Measurements from ENCODE around the gene RBCK1. TPM values are rescaled to one million over a fixed set of nuclear protein-coding genes. Genes with fewer than 3 reads are reported as not detected.
"Not testable (repeated sequence)": the region's sequence is repeated elsewhere in the genome, so short reads cannot be mapped to it uniquely, and the experiment has no call there.

The RBCK1 gene
- polyA plus RNA-seq, 1 donor from 2014 or later = 38.4 TPM

DNA sequence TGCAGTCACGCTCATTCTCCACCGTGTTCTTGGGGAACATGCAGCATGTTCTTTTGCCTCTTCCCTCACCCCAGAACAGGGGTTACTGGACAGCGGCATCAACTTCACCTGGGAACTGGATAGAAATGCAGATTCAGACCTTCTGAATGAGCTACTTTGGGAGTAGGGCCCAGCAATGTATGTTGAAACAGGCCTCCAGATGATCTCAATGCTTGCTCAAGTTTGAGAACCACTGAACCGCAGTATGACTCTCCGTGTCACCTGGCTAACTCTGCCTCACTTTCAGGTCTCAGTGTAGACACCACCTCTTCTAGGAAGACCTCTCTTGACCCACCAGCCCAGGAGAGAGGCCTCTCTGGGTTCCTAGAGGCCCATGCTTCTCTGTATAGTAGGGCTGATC is 22.7 kb upstream of the RBCK1 start:
- H3K4me3 ChIP-seq (ENCODE audit: low read length) = no peak overlapping the region
- H2AFZ ChIP-seq (ENCODE audit: low read depth, low read length) = no peak overlapping the region
- no peak overlapping the region for H3K27ac ChIP-seq (ENCODE audit: low read length)
- H3K9me2 ChIP-seq (ENCODE audit: insufficient read depth, low read length) = no peaks in the 10 kb centered on the region
- H3K27me3 ChIP-seq (ENCODE audit: insufficient read depth, low read depth, low read length) = peaks cover 18% of the 10 kb centered on the region
- H3K9me3 ChIP-seq (ENCODE audit: low read length) = no peaks in the 10 kb centered on the region
- no peaks in the 10 kb centered on the region for H3K79me2 ChIP-seq (replicated peaks; ENCODE audit: insufficient read depth, low read length)
- H3K4me2 ChIP-seq (ENCODE audit: low read length) = no peak overlapping the region
- no peak overlapping the region for H3K9ac ChIP-seq (ENCODE audit: low read length)
- H3K36me3 ChIP-seq (ENCODE audit: insufficient read depth, low read length) = no peaks in the 10 kb centered on the region
- H3F3A ChIP-seq (ENCODE audit: insufficient read depth, low read length, poor library complexity, severe bottlenecking) = no peaks in the 10 kb centered on the region
- H4K20me1 ChIP-seq (ENCODE audit: insufficient read depth) = no peaks in the 10 kb centered on the region
- TF ChIP-seq EP300 (conservative IDR thresholded peaks at IDR 0.05; ENCODE audit: poor library complexity, severe bottlenecking) = no peak
- TF ChIP-seq, protein P1, sequence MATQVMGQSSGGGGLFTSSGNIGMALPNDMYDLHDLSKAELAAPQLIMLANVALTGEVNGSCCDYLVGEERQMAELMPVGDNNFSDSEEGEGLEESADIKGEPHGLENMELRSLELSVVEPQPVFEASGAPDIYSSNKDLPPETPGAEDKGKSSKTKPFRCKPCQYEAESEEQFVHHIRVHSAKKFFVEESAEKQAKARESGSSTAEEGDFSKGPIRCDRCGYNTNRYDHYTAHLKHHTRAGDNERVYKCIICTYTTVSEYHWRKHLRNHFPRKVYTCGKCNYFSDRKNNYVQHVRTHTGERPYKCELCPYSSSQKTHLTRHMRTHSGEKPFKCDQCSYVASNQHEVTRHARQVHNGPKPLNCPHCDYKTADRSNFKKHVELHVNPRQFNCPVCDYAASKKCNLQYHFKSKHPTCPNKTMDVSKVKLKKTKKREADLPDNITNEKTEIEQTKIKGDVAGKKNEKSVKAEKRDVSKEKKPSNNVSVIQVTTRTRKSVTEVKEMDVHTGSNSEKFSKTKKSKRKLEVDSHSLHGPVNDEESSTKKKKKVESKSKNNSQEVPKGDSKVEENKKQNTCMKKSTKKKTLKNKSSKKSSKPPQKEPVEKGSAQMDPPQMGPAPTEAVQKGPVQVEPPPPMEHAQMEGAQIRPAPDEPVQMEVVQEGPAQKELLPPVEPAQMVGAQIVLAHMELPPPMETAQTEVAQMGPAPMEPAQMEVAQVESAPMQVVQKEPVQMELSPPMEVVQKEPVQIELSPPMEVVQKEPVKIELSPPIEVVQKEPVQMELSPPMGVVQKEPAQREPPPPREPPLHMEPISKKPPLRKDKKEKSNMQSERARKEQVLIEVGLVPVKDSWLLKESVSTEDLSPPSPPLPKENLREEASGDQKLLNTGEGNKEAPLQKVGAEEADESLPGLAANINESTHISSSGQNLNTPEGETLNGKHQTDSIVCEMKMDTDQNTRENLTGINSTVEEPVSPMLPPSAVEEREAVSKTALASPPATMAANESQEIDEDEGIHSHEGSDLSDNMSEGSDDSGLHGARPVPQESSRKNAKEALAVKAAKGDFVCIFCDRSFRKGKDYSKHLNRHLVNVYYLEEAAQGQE (IDR thresholded peaks at IDR 0.05; ENCODE audit: borderline replicate concordance) = no peak
- TF ChIP-seq, protein P2, sequence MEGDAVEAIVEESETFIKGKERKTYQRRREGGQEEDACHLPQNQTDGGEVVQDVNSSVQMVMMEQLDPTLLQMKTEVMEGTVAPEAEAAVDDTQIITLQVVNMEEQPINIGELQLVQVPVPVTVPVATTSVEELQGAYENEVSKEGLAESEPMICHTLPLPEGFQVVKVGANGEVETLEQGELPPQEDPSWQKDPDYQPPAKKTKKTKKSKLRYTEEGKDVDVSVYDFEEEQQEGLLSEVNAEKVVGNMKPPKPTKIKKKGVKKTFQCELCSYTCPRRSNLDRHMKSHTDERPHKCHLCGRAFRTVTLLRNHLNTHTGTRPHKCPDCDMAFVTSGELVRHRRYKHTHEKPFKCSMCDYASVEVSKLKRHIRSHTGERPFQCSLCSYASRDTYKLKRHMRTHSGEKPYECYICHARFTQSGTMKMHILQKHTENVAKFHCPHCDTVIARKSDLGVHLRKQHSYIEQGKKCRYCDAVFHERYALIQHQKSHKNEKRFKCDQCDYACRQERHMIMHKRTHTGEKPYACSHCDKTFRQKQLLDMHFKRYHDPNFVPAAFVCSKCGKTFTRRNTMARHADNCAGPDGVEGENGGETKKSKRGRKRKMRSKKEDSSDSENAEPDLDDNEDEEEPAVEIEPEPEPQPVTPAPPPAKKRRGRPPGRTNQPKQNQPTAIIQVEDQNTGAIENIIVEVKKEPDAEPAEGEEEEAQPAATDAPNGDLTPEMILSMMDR (IDR thresholded peaks at IDR 0.05; ENCODE audit: poor library complexity, severe bottlenecking) = no peak
- TF ChIP-seq MXI1 (conservative IDR thresholded peaks at IDR 0.05; ENCODE audit: poor library complexity, severe bottlenecking) = no peak
- no peak for TF ChIP-seq SMC3 (conservative IDR thresholded peaks at IDR 0.05; ENCODE audit: poor library complexity)
- no peak for TF ChIP-seq POLR2AphosphoS5 (IDR thresholded peaks at IDR 0.05)
- no peak for TF ChIP-seq TAF1 (IDR thresholded peaks at IDR 0.05; ENCODE audit: low read depth)

DNA sequence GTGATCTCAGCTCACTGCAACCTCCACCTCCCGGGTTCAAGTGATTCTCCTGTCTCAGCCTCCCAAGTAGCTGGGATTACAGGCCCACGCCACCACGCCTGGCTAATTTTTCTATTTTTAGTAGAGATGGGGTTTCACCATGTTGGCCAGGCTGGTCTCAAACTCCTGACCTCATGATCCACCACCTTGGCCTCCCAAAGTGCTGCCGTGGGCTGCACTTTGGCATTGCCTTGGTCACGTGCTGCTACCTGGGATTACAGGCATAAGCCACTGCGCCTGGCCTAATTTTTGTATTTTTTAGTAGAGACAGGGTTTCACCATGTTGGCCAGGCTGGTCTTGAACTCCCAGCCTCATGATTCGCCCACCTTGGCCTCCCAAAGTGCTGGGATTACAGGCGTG is 21.5 kb upstream of the RBCK1 start:
- H3F3A ChIP-seq (ENCODE audit: insufficient read depth, low read length, poor library complexity, severe bottlenecking); H3K79me2 ChIP-seq (replicated peaks; ENCODE audit: insufficient read depth, low read length); H2AFZ ChIP-seq (ENCODE audit: low read depth, low read length); H3K9me3 ChIP-seq (ENCODE audit: low read length); H3K27ac ChIP-seq (ENCODE audit: low read length); H3K9me2 ChIP-seq (ENCODE audit: insufficient read depth, low read length); H3K4me3 ChIP-seq (ENCODE audit: low read length); H3K4me2 ChIP-seq (ENCODE audit: low read length); H4K20me1 ChIP-seq (ENCODE audit: insufficient read depth); H3K36me3 ChIP-seq (ENCODE audit: insufficient read depth, low read length); H3K27me3 ChIP-seq (ENCODE audit: insufficient read depth, low read depth, low read length); H3K9ac ChIP-seq (ENCODE audit: low read length): not testable (repeated sequence)

DNA sequence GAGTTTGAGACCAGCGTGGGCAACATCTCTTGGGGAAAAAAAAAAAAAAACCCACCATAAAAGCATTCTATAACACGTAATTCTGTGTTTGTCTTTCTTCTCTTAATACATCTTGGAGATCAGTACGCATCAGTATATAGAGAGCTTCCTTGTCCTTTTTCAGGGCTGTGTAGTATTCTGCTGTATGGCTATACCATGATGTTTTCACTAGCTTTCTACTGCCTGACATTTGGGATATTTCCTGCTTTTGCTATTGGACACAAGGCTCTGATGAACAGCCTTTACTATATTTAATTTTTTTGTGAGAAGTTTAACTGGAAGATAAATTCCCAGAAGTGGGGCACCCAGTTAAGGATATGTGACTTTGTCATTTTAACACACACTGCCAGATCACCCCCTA is 20.6 kb upstream of the RBCK1 start:
- H3K36me3 ChIP-seq (ENCODE audit: insufficient read depth, low read length) = no peaks in the 10 kb centered on the region
- H3K9me2 ChIP-seq (ENCODE audit: insufficient read depth, low read length) = no peaks in the 10 kb centered on the region
- no peak overlapping the region for H3K27ac ChIP-seq (ENCODE audit: low read length)
- TF ChIP-seq MXI1 (conservative IDR thresholded peaks at IDR 0.05; ENCODE audit: poor library complexity, severe bottlenecking) = no peak
- TF ChIP-seq, protein P1 (IDR thresholded peaks at IDR 0.05; ENCODE audit: borderline replicate concordance) = no peak
- no peak for TF ChIP-seq EP300 (conservative IDR thresholded peaks at IDR 0.05; ENCODE audit: poor library complexity, severe bottlenecking)
- no peak for TF ChIP-seq RAD21 (conservative IDR thresholded peaks at IDR 0.05)
- TF ChIP-seq POLR2AphosphoS5 (IDR thresholded peaks at IDR 0.05) = no peak
- no peak for TF ChIP-seq EZH2 (IDR thresholded peaks at IDR 0.05; ENCODE audit: borderline replicate concordance, insufficient read depth, low read length, poor library complexity, severe bottlenecking)
- TF ChIP-seq, protein P2 (IDR thresholded peaks at IDR 0.05; ENCODE audit: poor library complexity, severe bottlenecking) = no peak
- TF ChIP-seq SMC3 (conservative IDR thresholded peaks at IDR 0.05; ENCODE audit: poor library complexity) = no peak
- TF ChIP-seq TAF1 (IDR thresholded peaks at IDR 0.05; ENCODE audit: low read depth) = no peak
- no peak overlapping the region for H3K4me2 ChIP-seq (ENCODE audit: low read length)
- H4K20me1 ChIP-seq (ENCODE audit: insufficient read depth) = no peaks in the 10 kb centered on the region
- no peaks in the 10 kb centered on the region for H3F3A ChIP-seq (ENCODE audit: insufficient read depth, low read length, poor library complexity, severe bottlenecking)
- no peak overlapping the region for H3K9ac ChIP-seq (ENCODE audit: low read length)
- no peak overlapping the region for H3K4me3 ChIP-seq (ENCODE audit: low read length)
- H3K9me3 ChIP-seq (ENCODE audit: low read length) = no peaks in the 10 kb centered on the region
- H2AFZ ChIP-seq (ENCODE audit: low read depth, low read length) = no peak overlapping the region
- no peaks in the 10 kb centered on the region for H3K79me2 ChIP-seq (replicated peaks; ENCODE audit: insufficient read depth, low read length)
- peaks cover under 1% of the 10 kb centered on the region for H3K27me3 ChIP-seq (ENCODE audit: insufficient read depth, low read depth, low read length)

Data from neural cell (in vitro differentiated cells).